MM.1S (cell line): ENCODE measurements around the gene MS4A7.

ENCODE experiments used
- DNase-seq: peaks from one replicate; pipeline ENCODE4 v3.0.0-alpha.2; 2015
- H2AFZ ChIP-seq: fragments of 300-600 bp; sonication (generic); 2 replicates; pipeline ENCODE4 v1.6.0; 2016; ENCODE audit warnings: antibody characterized with exemption, low read length
- H3F3A ChIP-seq: fragments of 300-600 bp; sonication (generic); 2 replicates; pipeline ENCODE4 v1.6.1; 2016; ENCODE audit warnings: mild to moderate bottlenecking, antibody characterized with exemption, low read length, moderate library complexity, mixed read lengths; ENCODE audit not compliant: insufficient read depth
- H3K27ac ChIP-seq: fragments of 300-600 bp; sonication (generic); 2 replicates; pipeline ENCODE4 v1.5.1; 2016; ENCODE audit warnings: mild to moderate bottlenecking, low read length
- H3K27me3 ChIP-seq: fragments of 300-600 bp; sonication (generic); replicated peaks from 2 replicates; pipeline ENCODE4 v1.6.0; 2016; ENCODE audit warnings: low read length; ENCODE audit not compliant: insufficient read depth
- H3K36me3 ChIP-seq: fragments of 300-600 bp; sonication (generic); replicated peaks from 2 replicates; pipeline ENCODE4 v1.6.1; 2016; ENCODE audit warnings: mild to moderate bottlenecking, low read length, mixed read lengths; ENCODE audit not compliant: insufficient read depth
- H3K4me1 ChIP-seq: fragments of 300-600 bp; sonication (generic); 2 replicates; pipeline ENCODE4 v1.6.1; 2016; ENCODE audit warnings: low read length, mixed read lengths
- H3K4me2 ChIP-seq: fragments of 300-600 bp; sonication (generic); 2 replicates; pipeline ENCODE4 v1.6.0; 2016; ENCODE audit warnings: low read depth, low read length
- H3K4me3 ChIP-seq: fragments of 300-600 bp; sonication (generic); 2 replicates; pipeline ENCODE4 v1.5.1; 2016; ENCODE audit warnings: low read length, mixed read lengths
- H3K79me2 ChIP-seq: fragments of 300-600 bp; sonication (generic); 2 replicates; pipeline ENCODE4 v1.6.1; 2016; ENCODE audit warnings: mixed run types, low read length, mixed read lengths
- H3K9ac ChIP-seq: fragments of 300-600 bp; sonication (generic); 2 replicates; pipeline ENCODE4 v1.6.1; 2016; ENCODE audit warnings: low read length, mixed read lengths
- H3K9me2 ChIP-seq: fragments of 300-600 bp; sonication (generic); replicated peaks from 2 replicates; pipeline ENCODE4 v1.6.1; 2016; ENCODE audit warnings: mild to moderate bottlenecking, low read length, mixed read lengths; ENCODE audit not compliant: insufficient read depth
- H3K9me3 ChIP-seq: fragments of 300-600 bp; sonication (generic); replicated peaks from 2 replicates; pipeline ENCODE4 v1.6.1; 2016; ENCODE audit warnings: mild to moderate bottlenecking, low read length, mixed read lengths; ENCODE audit not compliant: insufficient read depth
- H4K20me1 ChIP-seq: fragments of 300-600 bp; sonication (generic); 2 replicates; pipeline ENCODE4 v1.6.1; 2016; ENCODE audit warnings: mild to moderate bottlenecking, low read length, moderate library complexity, mixed read lengths; ENCODE audit not compliant: insufficient read depth
- EZH2 ChIP-seq: fragments of 300-600 bp; sonication (generic); optimal IDR thresholded peaks from 2 replicates; pipeline ENCODE3; 2017; ENCODE audit warnings: low read depth, mild to moderate bottlenecking, antibody characterized with exemption, low read length, mixed read lengths
- EZH2phosphoT487 ChIP-seq: fragments of 300-600 bp; sonication (generic); IDR thresholded peaks from 2 replicates; pipeline ENCODE4 v1.6.1; 2018; ENCODE audit warnings: antibody characterized with exemption, low read length
- TF ChIP-seq, protein P1 (sequence below): fragments of 300-600 bp; sonication (generic); IDR thresholded peaks from 2 replicates; pipeline ENCODE4 v1.5.1; 2016; ENCODE audit warnings: antibody characterized with exemption, low read length, mixed read lengths

The MS4A7 gene

DNA sequence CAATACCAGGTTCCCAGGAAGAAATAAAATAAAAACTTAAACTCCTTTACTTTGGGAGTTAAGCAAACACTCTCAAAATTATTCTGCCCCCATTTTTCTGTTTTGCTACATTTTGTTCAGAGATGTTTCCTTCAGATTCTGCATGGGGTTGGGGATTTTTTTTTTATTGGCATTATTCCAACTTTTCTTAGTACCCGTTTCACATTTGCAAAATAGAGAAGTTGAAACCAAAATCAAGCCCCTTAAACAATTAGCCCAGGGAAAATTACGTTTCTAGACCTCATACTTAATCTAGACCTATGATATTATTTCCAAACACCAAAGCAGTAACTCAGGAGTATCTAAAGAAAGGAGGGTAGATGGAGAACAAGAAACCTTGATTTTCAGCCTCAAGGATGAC lies 20.6 kb upstream of the MS4A7 start:
- no peaks in the 10 kb centered on the region for H3K9me2 ChIP-seq
- DNase-seq = no peak
- TF ChIP-seq, protein P1, sequence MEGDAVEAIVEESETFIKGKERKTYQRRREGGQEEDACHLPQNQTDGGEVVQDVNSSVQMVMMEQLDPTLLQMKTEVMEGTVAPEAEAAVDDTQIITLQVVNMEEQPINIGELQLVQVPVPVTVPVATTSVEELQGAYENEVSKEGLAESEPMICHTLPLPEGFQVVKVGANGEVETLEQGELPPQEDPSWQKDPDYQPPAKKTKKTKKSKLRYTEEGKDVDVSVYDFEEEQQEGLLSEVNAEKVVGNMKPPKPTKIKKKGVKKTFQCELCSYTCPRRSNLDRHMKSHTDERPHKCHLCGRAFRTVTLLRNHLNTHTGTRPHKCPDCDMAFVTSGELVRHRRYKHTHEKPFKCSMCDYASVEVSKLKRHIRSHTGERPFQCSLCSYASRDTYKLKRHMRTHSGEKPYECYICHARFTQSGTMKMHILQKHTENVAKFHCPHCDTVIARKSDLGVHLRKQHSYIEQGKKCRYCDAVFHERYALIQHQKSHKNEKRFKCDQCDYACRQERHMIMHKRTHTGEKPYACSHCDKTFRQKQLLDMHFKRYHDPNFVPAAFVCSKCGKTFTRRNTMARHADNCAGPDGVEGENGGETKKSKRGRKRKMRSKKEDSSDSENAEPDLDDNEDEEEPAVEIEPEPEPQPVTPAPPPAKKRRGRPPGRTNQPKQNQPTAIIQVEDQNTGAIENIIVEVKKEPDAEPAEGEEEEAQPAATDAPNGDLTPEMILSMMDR = no peak
- TF ChIP-seq EZH2 = no peak
- no peak for TF ChIP-seq EZH2phosphoT487

DNA sequence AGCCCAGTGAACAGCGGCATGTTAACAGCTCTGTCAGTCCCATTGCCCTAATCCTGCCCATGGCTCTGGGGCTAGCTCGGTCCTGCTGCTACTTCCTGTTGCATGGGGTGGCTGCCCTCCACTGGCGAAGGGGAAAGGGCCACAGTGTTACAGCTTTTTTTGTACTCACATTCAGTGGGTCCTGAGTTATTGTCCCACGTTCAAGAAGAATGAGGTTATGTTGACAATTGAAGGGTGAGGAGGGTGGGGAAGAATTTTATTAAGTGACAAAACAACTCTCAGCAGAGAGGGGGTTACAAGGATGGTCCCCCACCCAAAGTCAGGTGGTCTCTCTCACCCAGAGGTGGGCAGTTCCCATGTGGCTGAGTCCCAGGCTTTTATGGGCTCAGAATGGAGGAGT lies 17.7 kb upstream of the MS4A7 start:
- DNase-seq = no peak
- H2AFZ ChIP-seq = no peak overlapping the region
- no peak for TF ChIP-seq EZH2
- TF ChIP-seq, protein P1 = no peak
- no peak for TF ChIP-seq EZH2phosphoT487
- H3K36me3 ChIP-seq = no peaks in the 10 kb centered on the region
- H3F3A ChIP-seq = no peaks in the 10 kb centered on the region
- no peaks in the 10 kb centered on the region for H3K4me1 ChIP-seq
- H3K9me3 ChIP-seq = no peaks in the 10 kb centered on the region
- peaks cover 5% of the 10 kb centered on the region; the same call in 1 of the 2 replicates for H3K27me3 ChIP-seq
- no peaks in the 10 kb centered on the region for H4K20me1 ChIP-seq
- H3K9me2 ChIP-seq = no peaks in the 10 kb centered on the region
- no peak overlapping the region for H3K4me2 ChIP-seq
- no peak overlapping the region for H3K9ac ChIP-seq
- no peak overlapping the region for H3K27ac ChIP-seq
- no peak overlapping the region for H3K4me3 ChIP-seq
- H3K79me2 ChIP-seq = no peaks in the 10 kb centered on the region

More for the DNA sequence above, 20.6 kb upstream of the MS4A7 start:
- no peak overlapping the region for H3K27ac ChIP-seq
- H3K4me1 ChIP-seq = no peaks in the 10 kb centered on the region
- H3K27me3 ChIP-seq = no peaks in the 10 kb centered on the region
- no peaks in the 10 kb centered on the region for H3K9me3 ChIP-seq
- no peak overlapping the region for H2AFZ ChIP-seq
- no peaks in the 10 kb centered on the region for H3F3A ChIP-seq
- H3K9ac ChIP-seq = no peak overlapping the region
- H3K36me3 ChIP-seq = no peaks in the 10 kb centered on the region
- no peak overlapping the region for H3K4me2 ChIP-seq
- H3K79me2 ChIP-seq = no peaks in the 10 kb centered on the region
- no peaks in the 10 kb centered on the region for H4K20me1 ChIP-seq
- H3K4me3 ChIP-seq = no peak overlapping the region

DNA sequence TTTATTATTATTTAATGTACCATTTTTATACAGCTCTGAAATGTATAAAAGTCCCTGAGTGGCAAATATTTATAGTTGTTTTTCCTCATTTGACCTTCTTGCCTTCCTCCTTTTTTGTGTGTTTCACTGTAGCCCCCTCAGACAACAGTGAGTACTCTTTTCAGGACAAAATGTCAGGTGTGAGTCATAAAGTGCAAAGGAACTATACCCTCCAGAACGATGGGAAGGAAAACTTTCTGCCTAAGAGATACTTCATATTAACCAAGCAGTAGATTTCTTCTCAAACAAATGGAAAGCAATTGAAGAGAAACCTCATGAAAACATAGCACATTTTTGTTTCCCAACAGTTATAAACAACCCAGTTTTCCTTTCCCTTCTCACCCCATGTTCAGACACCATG lies 16.1 kb upstream of the MS4A7 start:
- H3K79me2 ChIP-seq = no peaks in the 10 kb centered on the region
- DNase-seq = no peak
- no peaks in the 10 kb centered on the region for H3K36me3 ChIP-seq
- 0 out of 2 replicates have a peak, but pooled peaks cover 5% of the 10 kb centered on the region for H3F3A ChIP-seq
- peaks cover 4% of the 10 kb centered on the region; the same call in 1 of the 2 replicates for H3K4me1 ChIP-seq
- H4K20me1 ChIP-seq = no peaks in the 10 kb centered on the region
- no peak overlapping the region for H3K27ac ChIP-seq
- H3K4me3 ChIP-seq = no peak overlapping the region
- TF ChIP-seq EZH2phosphoT487 (no peak), EZH2 (no peak)
- TF ChIP-seq, protein P1 = no peak
- H2AFZ ChIP-seq = no peak overlapping the region
- no peak overlapping the region for H3K9ac ChIP-seq
- peaks cover 5% of the 10 kb centered on the region; the same call in 1 of the 2 replicates for H3K27me3 ChIP-seq
- H3K4me2 ChIP-seq = no peak overlapping the region
- H3K9me3 ChIP-seq = no peaks in the 10 kb centered on the region
- no peaks in the 10 kb centered on the region for H3K9me2 ChIP-seq
